HepG2 (cell line): ENCODE data around the gene NMNAT1. TPM values are rescaled to one million over a fixed set of nuclear protein-coding genes. Genes with fewer than 3 reads are reported as not detected.

ENCODE experiments used
- ATAC-seq: fragments of 200-7000 bp; cut with Tn5 transposase; 3 replicates; pipeline ENCODE4 v1.9.1; 2020; ENCODE audit warnings: mild to moderate bottlenecking, moderate library complexity
- BruUV-seq: library from RNA; stranded (reverse); fragments of 400-500 nt; replicated peaks from 2 replicates; lab custom pipeline; 2021; lab: Mats Ljungman, UMichigan
- CTCF ChIA-PET: fragments of 300-600 bp; formaldehyde crosslinking; extraction: SDS; loops from one replicate; lab custom pipeline; 2021; ENCODE audit warnings: low total read pairs, inconsistent platforms, low intra/inter-chr PET ratio; lab: Yijun Ruan, JAX
- POLR2A ChIA-PET: fragments of 350-600 bp; sonication (Branson Sonifier 250); formaldehyde crosslinking; loops from one replicate; lab custom pipeline; 2020; ENCODE audit warnings: antibody characterized with exemption, inconsistent platforms; lab: Yijun Ruan, JAX
- DNase-seq: peaks from one replicate; pipeline ENCODE4 v3.0.0-alpha.2; 2015; ENCODE audit warnings: low spot score
- FAIRE-seq: peaks from 3 replicates; lab custom pipeline; 2011; peaks lifted over from hg19 to GRCh38; lab: Jason Lieb, UNC
- H2AFZ ChIP-seq: one replicate; pipeline ENCODE4 v1.6.1; 2011; ENCODE audit warnings: low read length, inconsistent platforms
- H3K27ac ChIP-seq: fragments of 300-600 bp; 3 replicates; pipeline ENCODE4 v1.8.0; 2011; ENCODE audit warnings: mixed run types, mild to moderate bottlenecking, mixed read lengths, low read length, inconsistent platforms; ENCODE audit not compliant: insufficient read depth; ENCODE audit errors: extremely low read length
- H3K27me3 ChIP-seq, 2 experiments: fragments of 200-600 bp in 1 of 2; 2 replicates in 1 of 2; 3 replicates in 1 of 2; pipeline versions ENCODE4 v1.6.0 to v1.8.0; 2011; ENCODE audit warnings: low read length in 2 of 2, mild to moderate bottlenecking in 2 of 2, moderate library complexity in 2 of 2, inconsistent platforms in 1 of 2; ENCODE audit not compliant: insufficient read depth in 2 of 2, control insufficient read depth in 1 of 2
- H3K36me3 ChIP-seq, 2 experiments: fragments of 200-600 bp in 1 of 2; replicated peaks in 1 of 2; 2 replicates in 1 of 2; 3 replicates in 1 of 2; pipeline versions ENCODE4 v1.5.1 to v1.8.0; 2011; ENCODE audit warnings: low read length in 2 of 2, inconsistent platforms in 1 of 2; ENCODE audit not compliant: insufficient read depth in 2 of 2, control insufficient read depth in 1 of 2
- H3K4me1 ChIP-seq: 2 replicates; pipeline ENCODE4 v1.5.1; 2012; ENCODE audit warnings: low read length, inconsistent platforms; ENCODE audit not compliant: insufficient read depth
- H3K4me2 ChIP-seq: 2 replicates; pipeline ENCODE4 v1.6.0; 2011; ENCODE audit warnings: low read depth, low read length, inconsistent platforms
- H3K4me3 ChIP-seq, 3 experiments: fragments of 200-600 bp in 1 of 3; sonication (generic), shearing (Covaris generic) in 1 of 3; replicated peaks in 1 of 3; 2 replicates each; pipeline ENCODE4 v1.5.1; 2011 to 2016; ENCODE audit warnings: low read length in 3 of 3, inconsistent platforms in 2 of 3, low read depth in 2 of 3, mild to moderate bottlenecking in 2 of 3, control low read depth in 1 of 3, mixed read lengths in 1 of 3; ENCODE audit not compliant: insufficient read depth in 1 of 3
- H3K79me2 ChIP-seq: one replicate; pipeline ENCODE4 v1.6.1; 2011; ENCODE audit warnings: low read length, inconsistent platforms; ENCODE audit not compliant: insufficient read depth
- H3K9ac ChIP-seq: 2 replicates; pipeline ENCODE4 v1.6.0; 2011; ENCODE audit warnings: mild to moderate bottlenecking, low read depth, low read length, inconsistent platforms; ENCODE audit not compliant: insufficient read depth
- H3K9me3 ChIP-seq: 2 replicates; pipeline ENCODE4 v1.5.1; 2012; ENCODE audit warnings: mild to moderate bottlenecking, low read length
- H4K20me1 ChIP-seq: 2 replicates; pipeline ENCODE4 v1.6.0; 2011; ENCODE audit warnings: inconsistent platforms, mild to moderate bottlenecking, low read length, moderate library complexity; ENCODE audit not compliant: insufficient read depth
- BRCA1 ChIP-seq: sonication (generic); formaldehyde crosslinking; IDR thresholded peaks from 2 replicates; pipeline ENCODE4 v1.4.0; 2020; ENCODE audit warnings: missing genetic modification reagents
- ETV5 ChIP-seq: IDR thresholded peaks from 2 replicates; pipeline ENCODE4 v1.6.1; 2018; ENCODE audit warnings: missing biosample characterization, missing genetic modification reagents, inconsistent platforms, borderline replicate concordance
- HMG20B ChIP-seq: conservative IDR thresholded peaks from 2 replicates; pipeline ENCODE4 v1.6.1; 2016; ENCODE audit warnings: missing genetic modification reagents, missing compliant biosample characterization
- HMGA1 ChIP-seq: sonication (generic); formaldehyde crosslinking; conservative IDR thresholded peaks from 2 replicates; pipeline ENCODE4 v1.4.0; 2020; ENCODE audit warnings: missing genetic modification reagents
- HNF4A ChIP-seq: sonication (generic); formaldehyde crosslinking; IDR thresholded peaks from 2 replicates; pipeline ENCODE4 v1.4.0; 2020; ENCODE audit warnings: missing genetic modification reagents
- HOXA5 ChIP-seq: sonication (generic); formaldehyde crosslinking; IDR thresholded peaks from 2 replicates; pipeline ENCODE4 v1.4.0; 2020; ENCODE audit warnings: missing genetic modification reagents
- MBD4 ChIP-seq: IDR thresholded peaks from 2 replicates; pipeline ENCODE4 v1.6.1; 2012; ENCODE audit warnings: low read length, inconsistent platforms, borderline replicate concordance
- MIER2 ChIP-seq: IDR thresholded peaks from 2 replicates; pipeline ENCODE4 v1.6.1; 2016; ENCODE audit warnings: missing biosample characterization, missing genetic modification reagents
- SIN3B ChIP-seq: fragments of 150-350 bp; IDR thresholded peaks from 2 replicates; pipeline ENCODE4 v1.6.1; 2014; ENCODE audit warnings: low read length
- SNAI1 ChIP-seq: sonication (generic); formaldehyde crosslinking; IDR thresholded peaks from 2 replicates; pipeline ENCODE4 v1.5.0; 2020; ENCODE audit warnings: mild to moderate bottlenecking, missing genetic modification reagents, borderline replicate concordance
- U2AF1 ChIP-seq: fragments of 200-400 bp; formaldehyde crosslinking; optimal IDR thresholded peaks from 2 replicates; pipeline ENCODE3; 2017; ENCODE audit warnings: mild to moderate bottlenecking, low read depth, low read length
- ZNF180 ChIP-seq: sonication (generic); formaldehyde crosslinking; IDR thresholded peaks from 2 replicates; pipeline ENCODE4 v1.4.0; 2020; ENCODE audit warnings: low read depth, missing genetic modification reagents, borderline replicate concordance
- ZNF552 ChIP-seq: sonication (generic); formaldehyde crosslinking; IDR thresholded peaks from 2 replicates; pipeline ENCODE4 v1.9.0; 2022; ENCODE audit warnings: missing genetic modification reagents, mild to moderate bottlenecking, borderline replicate concordance
- ZNF629 ChIP-seq: sonication (generic); formaldehyde crosslinking; conservative IDR thresholded peaks from 2 replicates; pipeline ENCODE4 v1.5.0; 2020; ENCODE audit warnings: missing genetic modification reagents
- ZNF782 ChIP-seq: sonication (generic); formaldehyde crosslinking; IDR thresholded peaks from 2 replicates; pipeline ENCODE4 v1.4.0; 2020; ENCODE audit warnings: missing genetic modification reagents, mild to moderate bottlenecking, borderline replicate concordance
- ZNF790 ChIP-seq: sonication (generic); formaldehyde crosslinking; IDR thresholded peaks from 2 replicates; pipeline ENCODE4 v1.8.0; 2022; ENCODE audit warnings: missing genetic modification reagents, mild to moderate bottlenecking, borderline replicate concordance
- WGBS: methylation state at CpG from one replicate; pipeline ENCODE4 v1.1.6; 2017; ENCODE audit warnings: low lambda C conversion rate; 5-methylcytosine and 5-hydroxymethylcytosine counted together
- in situ Hi-C: cut with HindIII; loops from 2 replicates; pipeline ENCODE4 v1.10.0; 2017; ENCODE audit warnings: low pct_unique_long_range_greater_than_20kb; ENCODE audit not compliant: extremely low pct_ligation_motif_present
- intact Hi-C: fragments of 100-400 bp; cut with micrococcal nuclease; formaldehyde crosslinking; loops from one replicate; pipeline ENCODE4 v1.10.0; 2022; ENCODE audit not compliant: unreplicated experiment
- polyA plus RNA-seq, 8 experiments: library from polyadenylated mRNA; depleted of rRNA in 3 of 8; stranded (reverse) in 7 of 8; unstranded in 1 of 8; fragments of >200 nt; fragmentation: Illumina TruSeq in 4 of 8; extraction: Trizol in 4 of 8; gene quantifications; 2 replicates each; pipeline versions ENCODE4 v1.2.1 to v1.2.3, GENCODE V29; 2011 to 2016; ENCODE audit warnings: low read depth in 4 of 8, missing spikeins in 1 of 8, mixed read lengths in 1 of 8; ENCODE audit not compliant: insufficient read depth in 1 of 8
- total RNA-seq, 5 experiments: library from RNA; depleted of rRNA; stranded (reverse); fragments of >200 nt; fragmentation: Illumina TruSeq; extraction: Trizol; gene quantifications; 2 replicates each; pipeline ENCODE4 v1.2.3, GENCODE V29; 2016; ENCODE audit warnings: low read depth in 1 of 5
- TF ChIP-seq, protein P1 (sequence below): sonication (generic); formaldehyde crosslinking; IDR thresholded peaks from 2 replicates; pipeline ENCODE4 v1.4.0; 2020; ENCODE audit warnings: mild to moderate bottlenecking, missing genetic modification reagents
- TF ChIP-seq, protein P2 (sequence below): sonication (generic); formaldehyde crosslinking; IDR thresholded peaks from 2 replicates; pipeline ENCODE4 v1.4.0; 2020; ENCODE audit warnings: missing genetic modification reagents, borderline replicate concordance

Gene NMNAT1
- total and polyA plus RNA-seq, 2 of the 13 experiments (the other 11 are each of a cell fraction or from before 2014, with no cell fraction given) = 5.6 to 12.2 TPM

DNA sequence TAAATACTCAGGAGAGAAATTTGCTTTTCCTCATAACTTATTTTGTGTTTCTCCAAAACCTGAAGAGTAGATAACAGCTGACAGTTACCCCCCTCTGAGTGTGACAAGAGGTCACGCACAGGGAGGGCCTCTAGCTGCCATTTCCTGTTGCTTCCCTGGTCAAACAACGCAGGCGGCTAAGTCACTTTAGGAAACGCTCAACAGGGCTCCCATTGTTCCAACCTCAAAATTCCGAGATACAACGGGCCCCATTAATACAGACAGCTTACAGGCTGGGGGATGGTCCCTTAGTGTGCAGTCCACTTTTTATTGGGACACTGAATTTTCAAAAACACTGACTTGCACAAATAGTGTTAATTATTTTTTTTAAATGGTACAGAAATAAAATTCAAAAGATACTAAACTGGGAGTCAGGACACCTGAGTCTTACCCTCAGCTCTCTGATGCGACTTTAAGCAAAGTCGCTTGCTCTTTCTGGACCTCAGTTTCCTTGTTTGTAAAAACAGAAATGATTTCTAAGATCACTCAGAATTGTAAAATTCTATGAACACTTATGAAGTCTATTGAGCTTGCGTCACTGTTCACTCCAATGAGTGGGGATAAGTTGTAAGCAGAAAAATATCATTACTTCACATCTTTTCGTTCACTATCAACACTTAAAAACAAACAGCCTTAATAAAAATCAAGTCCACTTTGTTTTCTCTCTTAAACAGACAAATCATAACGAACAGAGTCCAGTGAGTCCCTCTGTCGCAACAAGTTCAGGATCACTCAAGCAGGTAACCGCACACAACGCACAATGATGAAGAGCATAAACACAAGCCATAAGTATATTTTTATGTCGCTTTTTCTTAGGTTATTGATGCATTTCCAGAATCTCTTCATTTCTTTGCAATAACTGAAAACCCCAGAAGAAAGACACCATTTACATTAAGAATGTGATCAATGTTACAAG is 13.6 kb upstream of the NMNAT1 start (continued):
- TF ChIP-seq U2AF1 (no peak), ZNF782 (CRISPR knock-in tag) (no peak), HMGA1 (CRISPR knock-in tag) (no peak), MIER2 (CRISPR knock-in tag) (no peak), ETV5 (CRISPR knock-in tag) (peak; percentile 98)
- TF ChIP-seq, protein P1, sequence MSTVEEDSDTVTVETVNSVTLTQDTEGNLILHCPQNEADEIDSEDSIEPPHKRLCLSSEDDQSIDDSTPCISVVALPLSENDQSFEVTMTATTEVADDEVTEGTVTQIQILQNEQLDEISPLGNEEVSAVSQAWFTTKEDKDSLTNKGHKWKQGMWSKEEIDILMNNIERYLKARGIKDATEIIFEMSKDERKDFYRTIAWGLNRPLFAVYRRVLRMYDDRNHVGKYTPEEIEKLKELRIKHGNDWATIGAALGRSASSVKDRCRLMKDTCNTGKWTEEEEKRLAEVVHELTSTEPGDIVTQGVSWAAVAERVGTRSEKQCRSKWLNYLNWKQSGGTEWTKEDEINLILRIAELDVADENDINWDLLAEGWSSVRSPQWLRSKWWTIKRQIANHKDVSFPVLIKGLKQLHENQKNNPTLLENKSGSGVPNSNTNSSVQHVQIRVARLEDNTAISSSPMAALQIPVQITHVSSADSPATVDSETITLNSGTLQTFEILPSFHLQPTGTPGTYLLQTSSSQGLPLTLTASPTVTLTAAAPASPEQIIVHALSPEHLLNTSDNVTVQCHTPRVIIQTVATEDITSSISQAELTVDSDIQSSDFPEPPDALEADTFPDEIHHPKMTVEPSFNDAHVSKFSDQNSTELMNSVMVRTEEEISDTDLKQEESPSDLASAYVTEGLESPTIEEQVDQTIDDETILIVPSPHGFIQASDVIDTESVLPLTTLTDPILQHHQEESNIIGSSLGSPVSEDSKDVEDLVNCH = no peak

DNA sequence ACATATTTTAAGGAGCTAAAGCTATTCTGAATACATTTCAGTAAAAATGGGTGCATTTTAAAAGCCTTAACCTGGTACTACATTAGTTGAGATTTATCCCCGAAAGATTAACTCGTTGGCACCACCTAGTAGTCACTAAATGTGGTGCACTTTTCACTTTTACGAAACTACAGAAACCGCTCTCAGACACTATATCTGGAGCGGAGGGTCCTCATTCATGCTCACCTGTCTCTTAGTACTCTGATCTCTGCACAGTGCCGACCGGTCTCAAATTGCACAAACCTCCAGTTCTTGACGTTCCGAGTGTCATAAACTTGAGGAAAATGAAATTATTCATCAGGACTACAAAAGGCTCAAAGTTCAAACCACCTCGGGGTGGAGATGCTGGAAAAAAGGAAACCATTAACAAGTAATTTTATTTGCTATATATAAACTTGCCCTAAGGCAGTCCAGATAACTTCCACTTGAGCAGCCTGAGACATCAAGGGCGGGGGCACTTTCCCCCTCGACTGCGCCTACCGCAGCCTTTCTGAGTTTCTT is 806 bp upstream of the NMNAT1 start:
- peak; percentile 76 for FAIRE-seq
- WGBS = 2% methylated on average over 14 of the region's 14 CpGs
- TF ChIP-seq, protein P2, sequence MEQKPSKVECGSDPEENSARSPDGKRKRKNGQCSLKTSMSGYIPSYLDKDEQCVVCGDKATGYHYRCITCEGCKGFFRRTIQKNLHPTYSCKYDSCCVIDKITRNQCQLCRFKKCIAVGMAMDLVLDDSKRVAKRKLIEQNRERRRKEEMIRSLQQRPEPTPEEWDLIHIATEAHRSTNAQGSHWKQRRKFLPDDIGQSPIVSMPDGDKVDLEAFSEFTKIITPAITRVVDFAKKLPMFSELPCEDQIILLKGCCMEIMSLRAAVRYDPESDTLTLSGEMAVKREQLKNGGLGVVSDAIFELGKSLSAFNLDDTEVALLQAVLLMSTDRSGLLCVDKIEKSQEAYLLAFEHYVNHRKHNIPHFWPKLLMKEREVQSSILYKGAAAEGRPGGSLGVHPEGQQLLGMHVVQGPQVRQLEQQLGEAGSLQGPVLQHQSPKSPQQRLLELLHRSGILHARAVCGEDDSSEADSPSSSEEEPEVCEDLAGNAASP (CRISPR knock-in tag) = no peak
- no peak for TF ChIP-seq ZNF180
- no peak for TF ChIP-seq SIN3B
- TF ChIP-seq HMG20B = 0 out of 2 replicates have a peak, but pooled peaks have one; percentile 13
- TF ChIP-seq BRCA1 = no peak
- TF ChIP-seq SNAI1 (CRISPR knock-in tag) = no peak
- TF ChIP-seq ZNF552 (CRISPR knock-in tag) = no peak
- TF ChIP-seq MBD4 = no peak
- peak; percentile 22; the same call in 1 of the 2 replicates for TF ChIP-seq HNF4A
- TF ChIP-seq HOXA5 = no peak
- TF ChIP-seq ZNF790 = no peak
- TF ChIP-seq ZNF629 = peak; percentile 80

More for the DNA sequence above, 806 bp upstream of the NMNAT1 start:
- DNase-seq (peak; percentile 58), ATAC-seq (peak; percentile 68)
- H3K36me3 ChIP-seq = peaks cover 0 to 14% of the 10 kb centered on the region in 2 experiments; a peak in 1 of 5 replicates
- peaks cover 20% of the 10 kb centered on the region for H3K79me2 ChIP-seq
- H3K9me3 ChIP-seq = no peaks in the 10 kb centered on the region
- peak overlapping the region; percentile 86 for H3K4me2 ChIP-seq
- peak overlapping the region; percentile 93 for H3K9ac ChIP-seq
- in situ Hi-C loops (loop anchor here (5.0 kb wide), 2 partner anchors 70 to 90 kb away; partner anchors contain the start of gene UBE4B), intact Hi-C loops (loop anchor here (1.0 to 5.0 kb wide), 4 partner anchors 28 to 90 kb away; partner anchors contain the start of gene UBE4B)
- peak overlapping the region; percentile 91 for H3K27ac ChIP-seq
- peak overlapping the region; percentile 70 to 95 (median 92) for H3K4me3 ChIP-seq
- no peaks in the 10 kb centered on the region; a peak in 2 of 5 replicates for H3K27me3 ChIP-seq
- CTCF ChIA-PET = interaction anchor here (1.2 to 2.7 kb wide), 2 partner anchors 67 to 90 kb away, joined by 3 to 39 read pairs; partner anchors contain the start of gene UBE4B
- TSS peak; percentile 82 for BruUV-seq
- H2AFZ ChIP-seq = no peak overlapping the region
- peaks cover 49% of the 10 kb centered on the region for H3K4me1 ChIP-seq
- no peaks in the 10 kb centered on the region for H4K20me1 ChIP-seq
- POLR2A ChIA-PET = interaction anchor here (0.9 to 4.3 kb wide), 11 partner anchors 9 to 268 kb away, joined by 3 to 67 read pairs (median 7); partner anchors contain the start of genes CTNNBIP1, KIF1B and UBE4B
